GM12878 (cell line): Measurements from ENCODE around the gene ITGAD. TPM values are rescaled to one million over a fixed set of nuclear protein-coding genes. Genes with fewer than 3 reads are reported as not detected.

Experiments used
- ATF7 ChIP-seq: fragments of 450-650 bp; IDR thresholded peaks from 2 replicates; pipeline ENCODE4 v1.6.1; 2016; ENCODE audit warnings: low read depth, mild to moderate bottlenecking
- CHD1 ChIP-seq: IDR thresholded peaks from 2 replicates; pipeline ENCODE4 v1.6.1; 2012; ENCODE audit warnings: low read depth, low read length, improper control_type of control experiment
- EED ChIP-seq: sonication (generic); IDR thresholded peaks from 2 replicates; pipeline ENCODE4 v1.6.1; 2016; ENCODE audit warnings: antibody characterized with exemption, low read depth
- GATAD2B ChIP-seq: fragments of 450-650 bp; conservative IDR thresholded peaks from 2 replicates; pipeline ENCODE4 v1.6.1; 2017; ENCODE audit warnings: low read depth, mild to moderate bottlenecking, moderate library complexity
- HDAC6 ChIP-seq: fragments of 200-600 bp; sonication (generic); IDR thresholded peaks from one replicate; pipeline ENCODE4 v1.8.0; 2017; ENCODE audit warnings: antibody characterized with exemption; ENCODE audit not compliant: unreplicated experiment
- LARP7 ChIP-seq: fragments of 450-650 bp; IDR thresholded peaks from 2 replicates; pipeline ENCODE4 v1.6.1; 2017; ENCODE audit warnings: mild to moderate bottlenecking
- MEF2A ChIP-seq: IDR thresholded peaks from 2 replicates; pipeline ENCODE4 v1.6.1; 2011; ENCODE audit warnings: low read depth, mild to moderate bottlenecking, low read length, moderate library complexity; ENCODE audit not compliant: insufficient read depth
- MEF2B ChIP-seq: fragments of 450-650 bp; IDR thresholded peaks from 2 replicates; pipeline ENCODE4 v1.6.1; 2018; ENCODE audit warnings: mild to moderate bottlenecking, moderate library complexity; ENCODE audit not compliant: partially characterized antibody, poor library complexity, severe bottlenecking
- NR2F1 ChIP-seq: fragments of 450-650 bp; conservative IDR thresholded peaks from 2 replicates; pipeline ENCODE4 v1.6.1; 2017; ENCODE audit warnings: mild to moderate bottlenecking
- PAX5 ChIP-seq: IDR thresholded peaks from 2 replicates; pipeline ENCODE4 v1.6.1; 2011; ENCODE audit warnings: low read depth, low read length, borderline replicate concordance
- PAX8 ChIP-seq: fragments of 450-650 bp; IDR thresholded peaks from 2 replicates; pipeline ENCODE4 v1.6.1; 2017; ENCODE audit warnings: mild to moderate bottlenecking, moderate library complexity
- PML ChIP-seq: IDR thresholded peaks from 2 replicates; pipeline ENCODE4 v1.6.1; 2012; ENCODE audit warnings: low read length, inconsistent platforms
- POLR2A ChIP-seq: IDR thresholded peaks from 2 replicates; pipeline ENCODE4 v1.6.1; 2011; ENCODE audit warnings: low read depth, mild to moderate bottlenecking, low read length
- STAT1 ChIP-seq: fragments of 450-650 bp; conservative IDR thresholded peaks from 2 replicates; pipeline ENCODE4 v1.6.1; 2014; ENCODE audit warnings: antibody characterized with exemption, mild to moderate bottlenecking
- TAF1 ChIP-seq: IDR thresholded peaks from 2 replicates; pipeline ENCODE4 v1.6.1; 2011; ENCODE audit warnings: mild to moderate bottlenecking, low read depth, low read length, borderline replicate concordance
- TCF3 ChIP-seq: IDR thresholded peaks from 2 replicates; pipeline ENCODE4 v1.6.1; 2012; ENCODE audit warnings: low read depth, mild to moderate bottlenecking, low read length, borderline replicate concordance; ENCODE audit not compliant: insufficient read depth
- ZBTB40 ChIP-seq: fragments of 450-650 bp; IDR thresholded peaks from 2 replicates; pipeline ENCODE4 v1.6.1; 2016; ENCODE audit warnings: mild to moderate bottlenecking, moderate library complexity, borderline replicate concordance
- ZNF384 ChIP-seq: IDR thresholded peaks from 2 replicates; pipeline ENCODE4 v1.6.1; 2012; ENCODE audit warnings: low read depth, mild to moderate bottlenecking, low read length, improper control_type of control experiment, borderline replicate concordance
- polyA plus RNA-seq, 11 experiments: library from polyadenylated mRNA; depleted of rRNA in 4 of 11; unstranded in 6 of 11; stranded (reverse) in 5 of 11; fragments of >200 nt; fragmentation: Nextera tagmentation in 4 of 11; fragmentation: Illumina TruSeq in 1 of 11; extraction: Ambion mirVana in 4 of 11; extraction: Trizol in 1 of 11; gene quantifications; 1 replicate in 1 of 11; 2 replicates in 10 of 11; pipeline versions ENCODE4 v1.2.1 to v1.2.3, GENCODE V29; 2011 to 2016; ENCODE audit warnings: inconsistent platforms in 2 of 11, missing spikeins in 2 of 11, low read depth in 1 of 11
- total RNA-seq, 4 experiments: library from RNA; depleted of rRNA in 3 of 4; stranded (reverse); fragments of >200 nt in 3 of 4; fragmentation: Illumina TruSeq in 1 of 4; extraction: Trizol in 1 of 4; gene quantifications; 2 replicates each; pipeline versions ENCODE4 v1.2.1 to v1.2.3, GENCODE V29; 2013 to 2021
- TF ChIP-seq, protein P1 (sequence below): IDR thresholded peaks from 2 replicates; pipeline ENCODE4 v1.6.1; 2012; ENCODE audit warnings: low read depth, low read length, improper control_type of control experiment
- TF ChIP-seq, protein P2 (sequence below): fragments of 450-650 bp; IDR thresholded peaks from 2 replicates; pipeline ENCODE4 v1.6.1; 2018; ENCODE audit warnings: mild to moderate bottlenecking, low read depth, moderate library complexity; ENCODE audit not compliant: partially characterized antibody
- TF ChIP-seq, protein P3 (sequence below): fragments of 450-650 bp; IDR thresholded peaks from 2 replicates; pipeline ENCODE4 v1.6.1; 2018; ENCODE audit warnings: borderline replicate concordance, mild to moderate bottlenecking; ENCODE audit not compliant: partially characterized antibody

ITGAD gene
- total and polyA plus RNA-seq, 10 of the 15 experiments (the other 5 are each of a cell fraction or from before 2014, with no cell fraction given) = 0.29 to 4.0 (median 1.2) TPM

DNA sequence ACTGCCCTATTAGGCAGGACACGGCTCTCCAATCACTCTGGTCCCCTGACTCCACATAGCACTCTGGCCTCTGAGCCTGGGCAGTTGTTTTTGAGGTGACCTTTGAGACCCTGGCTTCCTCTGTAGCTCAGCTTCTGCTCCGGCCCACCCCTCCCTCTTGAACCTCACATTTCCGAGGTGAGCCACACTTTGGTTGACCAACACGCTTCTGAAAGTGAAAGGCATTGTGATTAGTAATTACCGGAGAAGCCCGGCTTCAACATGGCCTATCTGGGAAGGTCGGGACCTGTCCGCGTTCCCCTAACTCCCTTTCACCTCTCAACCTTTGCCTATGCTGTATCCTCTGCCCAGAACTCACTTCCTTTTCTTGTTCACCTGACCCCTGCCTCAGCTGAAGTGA lies 48.4 kb upstream of the ITGAD start (continued):
- no peak for TF ChIP-seq ZBTB40
- TF ChIP-seq PAX5 = peak; percentile 92
- no peak for TF ChIP-seq CHD1
- TF ChIP-seq TCF3 = 0 out of 2 replicates have a peak, but pooled peaks have one; percentile 19
- TF ChIP-seq HDAC6 = no peak
- TF ChIP-seq EED = peak; percentile 96
- no peak for TF ChIP-seq ZNF384
- TF ChIP-seq PML = no peak
- no peak for TF ChIP-seq POLR2A
- peak; percentile 99 for TF ChIP-seq NR2F1
- TF ChIP-seq PAX8 = no peak
- TF ChIP-seq, protein P1, sequence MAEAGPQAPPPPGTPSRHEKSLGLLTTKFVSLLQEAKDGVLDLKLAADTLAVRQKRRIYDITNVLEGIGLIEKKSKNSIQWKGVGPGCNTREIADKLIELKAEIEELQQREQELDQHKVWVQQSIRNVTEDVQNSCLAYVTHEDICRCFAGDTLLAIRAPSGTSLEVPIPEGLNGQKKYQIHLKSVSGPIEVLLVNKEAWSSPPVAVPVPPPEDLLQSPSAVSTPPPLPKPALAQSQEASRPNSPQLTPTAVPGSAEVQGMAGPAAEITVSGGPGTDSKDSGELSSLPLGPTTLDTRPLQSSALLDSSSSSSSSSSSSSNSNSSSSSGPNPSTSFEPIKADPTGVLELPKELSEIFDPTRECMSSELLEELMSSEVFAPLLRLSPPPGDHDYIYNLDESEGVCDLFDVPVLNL = no peak
- no peak for TF ChIP-seq TAF1
- TF ChIP-seq MEF2A = peak; percentile 77
- TF ChIP-seq ATF7 = no peak; the same call in 1 of the 2 replicates
- peak; percentile 89 for TF ChIP-seq GATAD2B
- no peak for TF ChIP-seq STAT1
- TF ChIP-seq, protein P2, sequence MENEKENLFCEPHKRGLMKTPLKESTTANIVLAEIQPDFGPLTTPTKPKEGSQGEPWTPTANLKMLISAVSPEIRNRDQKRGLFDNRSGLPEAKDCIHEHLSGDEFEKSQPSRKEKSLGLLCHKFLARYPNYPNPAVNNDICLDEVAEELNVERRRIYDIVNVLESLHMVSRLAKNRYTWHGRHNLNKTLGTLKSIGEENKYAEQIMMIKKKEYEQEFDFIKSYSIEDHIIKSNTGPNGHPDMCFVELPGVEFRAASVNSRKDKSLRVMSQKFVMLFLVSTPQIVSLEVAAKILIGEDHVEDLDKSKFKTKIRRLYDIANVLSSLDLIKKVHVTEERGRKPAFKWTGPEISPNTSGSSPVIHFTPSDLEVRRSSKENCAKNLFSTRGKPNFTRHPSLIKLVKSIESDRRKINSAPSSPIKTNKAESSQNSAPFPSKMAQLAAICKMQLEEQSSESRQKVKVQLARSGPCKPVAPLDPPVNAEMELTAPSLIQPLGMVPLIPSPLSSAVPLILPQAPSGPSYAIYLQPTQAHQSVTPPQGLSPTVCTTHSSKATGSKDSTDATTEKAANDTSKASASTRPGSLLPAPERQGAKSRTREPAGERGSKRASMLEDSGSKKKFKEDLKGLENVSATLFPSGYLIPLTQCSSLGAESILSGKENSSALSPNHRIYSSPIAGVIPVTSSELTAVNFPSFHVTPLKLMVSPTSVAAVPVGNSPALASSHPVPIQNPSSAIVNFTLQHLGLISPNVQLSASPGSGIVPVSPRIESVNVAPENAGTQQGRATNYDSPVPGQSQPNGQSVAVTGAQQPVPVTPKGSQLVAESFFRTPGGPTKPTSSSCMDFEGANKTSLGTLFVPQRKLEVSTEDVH = no peak
- TF ChIP-seq MEF2B = peak; percentile 33
- no peak for TF ChIP-seq LARP7
- TF ChIP-seq, protein P3, sequence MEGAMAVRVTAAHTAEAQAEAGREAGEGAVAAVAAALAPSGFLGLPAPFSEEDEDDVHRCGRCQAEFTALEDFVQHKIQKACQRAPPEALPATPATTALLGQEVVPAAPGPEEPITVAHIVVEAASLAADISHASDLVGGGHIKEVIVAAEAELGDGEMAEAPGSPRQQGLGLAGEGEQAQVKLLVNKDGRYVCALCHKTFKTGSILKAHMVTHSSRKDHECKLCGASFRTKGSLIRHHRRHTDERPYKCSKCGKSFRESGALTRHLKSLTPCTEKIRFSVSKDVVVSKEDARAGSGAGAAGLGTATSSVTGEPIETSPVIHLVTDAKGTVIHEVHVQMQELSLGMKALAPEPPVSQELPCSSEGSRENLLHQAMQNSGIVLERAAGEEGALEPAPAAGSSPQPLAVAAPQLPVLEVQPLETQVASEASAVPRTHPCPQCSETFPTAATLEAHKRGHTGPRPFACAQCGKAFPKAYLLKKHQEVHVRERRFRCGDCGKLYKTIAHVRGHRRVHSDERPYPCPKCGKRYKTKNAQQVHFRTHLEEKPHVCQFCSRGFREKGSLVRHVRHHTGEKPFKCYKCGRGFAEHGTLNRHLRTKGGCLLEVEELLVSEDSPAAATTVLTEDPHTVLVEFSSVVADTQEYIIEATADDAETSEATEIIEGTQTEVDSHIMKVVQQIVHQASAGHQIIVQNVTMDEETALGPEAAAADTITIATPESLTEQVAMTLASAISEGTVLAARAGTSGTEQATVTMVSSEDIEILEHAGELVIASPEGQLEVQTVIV = no peak
